A549 (cell line): Measurements from ENCODE around the gene ANKEF1. TPM values are rescaled to one million over a fixed set of nuclear protein-coding genes. Genes with fewer than 3 reads are reported as not detected.

Source experiments
- polyA plus RNA-seq, 4 experiments: library from polyadenylated mRNA; depleted of rRNA in 3 of 4; stranded (reverse); fragments of >200 nt; fragmentation: RNase III in 1 of 4; extraction: RNeasy Plus Mini Kit Qiagen cat#74134 plus additional on column Dnase treatment in 1 of 4; gene quantifications; 2 replicates in 3 of 4; 3 replicates in 1 of 4; pipeline ENCODE4 v1.2.3, GENCODE V29; 2011 to 2017
- small RNA-seq, 6 experiments: library from RNA; depleted of rRNA; stranded (forward); fragments of <200 nt; gene quantifications; one replicate each; pipeline ENCODE3, GENCODE V24; 2012

ANKEF1 gene
- polyA plus RNA-seq, 2 of the 4 experiments (the other 2 are of a cell fraction), result 11.5 to 21.2 TPM

Small RNA genes within 50 kb of the gene (small RNA-seq; reads per million reads assigned to genes)
- gene RF00017, result 0 reads per million in 6 experiments

Other genes starting within 250 kb of the ANKEF1 start
- gene PAK5, start 195.9 kb upstream of the ANKEF1 start, polyA plus RNA-seq (2011; rRNA removed), result 0.01 and 0.03 TPM in 2 replicates
- not detected in 3 replicates for gene PAK5, start 195.9 kb upstream of the ANKEF1 start, polyA plus RNA-seq (2017; fragmentation: RNase III; extraction: RNeasy Plus Mini Kit Qiagen cat#74134 plus additional on column Dnase treatment)
- 53.6 and 54.8 TPM in 2 replicates for gene SNAP25, start 183.8 kb downstream of the ANKEF1 start, polyA plus RNA-seq (2011; rRNA removed)
- 32.8 to 39.6 TPM (median 33.2 TPM) in 3 replicates for gene SNAP25, start 183.8 kb downstream of the ANKEF1 start, polyA plus RNA-seq (2017; fragmentation: RNase III; extraction: RNeasy Plus Mini Kit Qiagen cat#74134 plus additional on column Dnase treatment)